IPS-18c (cell line): ENCODE results near the gene CARMIL1.

Experiments used
- H3K4me3 ChIP-seq: 2 replicates; pipeline ENCODE4 v1.7.0; 2013; ENCODE audit warnings: low read depth, mild to moderate bottlenecking, low read length, moderate library complexity; ENCODE audit not compliant: insufficient read depth
- H3K9me3 ChIP-seq: one replicate; pipeline ENCODE4 v1.6.1; 2013; ENCODE audit warnings: mild to moderate bottlenecking, low read length, moderate library complexity; ENCODE audit not compliant: control insufficient read depth, insufficient read depth

Gene CARMIL1

DNA sequence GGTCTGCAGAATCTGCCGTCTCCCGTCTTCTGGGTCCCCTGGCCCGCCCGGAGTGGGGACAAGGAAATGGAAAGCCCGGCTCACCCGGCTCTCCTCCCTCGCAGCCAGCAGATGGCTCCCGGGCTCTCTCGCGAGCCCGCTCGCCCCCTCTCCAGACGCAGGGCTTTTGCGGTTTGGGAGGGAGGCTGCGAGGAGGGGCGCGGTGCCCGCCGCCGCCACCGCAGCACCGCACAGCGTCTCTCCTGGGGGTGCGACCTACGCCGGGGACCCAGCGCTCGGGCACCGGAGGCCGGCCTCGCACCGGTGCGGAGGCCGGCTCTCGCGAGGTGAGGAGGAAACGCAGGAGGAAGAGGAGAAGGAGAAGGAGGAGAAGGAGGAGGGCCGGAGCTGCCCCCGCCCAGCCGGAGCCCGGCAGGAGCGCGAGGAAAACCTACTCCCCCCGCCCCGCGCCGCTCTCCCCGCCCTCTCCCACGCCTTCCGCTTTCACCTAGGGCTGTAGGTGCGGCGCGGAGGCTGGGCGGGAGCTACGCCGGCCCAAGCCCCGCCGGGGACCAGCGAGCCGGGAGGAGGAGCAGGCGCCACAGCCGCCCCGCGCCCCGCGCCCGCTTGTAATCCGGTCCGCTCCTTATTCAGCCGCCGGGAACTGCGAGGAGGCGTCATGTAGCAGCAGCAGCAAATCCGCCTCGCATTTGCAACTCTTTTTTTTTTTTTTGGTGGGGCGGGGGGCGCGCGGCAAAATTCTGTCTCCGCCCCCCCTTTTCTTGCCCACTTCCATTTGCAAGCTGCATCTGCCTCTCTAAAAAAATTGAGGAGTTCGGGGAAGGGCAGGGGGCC, at the start of gene CARMIL1:
TSS of gene CARMIL1 (plus strand) at position 461 of the 834 bp plus-strand sequence. CDS start 422 bp downstream, outside the sequence.
- H3K4me3 ChIP-seq: peak within 1 kb of the TSS; percentile 71
- no peaks in the 10 kb centered on the region for H3K9me3 ChIP-seq

DNA sequence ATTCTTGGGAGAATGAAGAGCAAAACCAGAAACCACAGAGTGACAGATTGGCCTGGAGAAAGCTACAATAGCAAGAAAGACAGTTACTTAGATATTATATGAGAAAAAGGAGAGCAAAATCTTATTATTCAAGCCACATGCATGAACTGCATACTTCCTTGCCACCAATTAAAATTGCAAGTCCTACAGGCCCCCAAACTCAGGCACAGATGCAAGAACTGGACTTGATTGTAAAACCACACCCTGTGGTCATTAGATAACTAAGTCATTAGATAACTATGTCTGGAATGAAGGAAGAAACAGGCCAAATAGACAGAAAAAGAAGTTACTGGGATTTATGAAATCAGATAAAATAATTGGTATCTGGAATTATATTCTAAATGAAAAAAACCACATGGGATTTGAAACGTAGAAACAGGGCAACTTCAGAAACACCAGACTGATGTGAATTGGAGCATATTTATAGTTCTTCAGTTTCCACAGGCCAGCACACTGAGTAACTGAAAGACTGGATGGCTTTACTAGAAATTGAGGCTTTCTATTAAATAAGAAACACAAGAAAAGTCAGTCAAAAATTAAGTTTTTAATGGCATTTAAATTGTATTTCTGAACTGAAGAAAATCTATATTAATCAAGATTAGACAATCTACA, 49.4 kb upstream of the CARMIL1 start:
- H3K9me3 ChIP-seq: no peaks in the 10 kb centered on the region
- H3K4me3 ChIP-seq: no peak overlapping the region

DNA sequence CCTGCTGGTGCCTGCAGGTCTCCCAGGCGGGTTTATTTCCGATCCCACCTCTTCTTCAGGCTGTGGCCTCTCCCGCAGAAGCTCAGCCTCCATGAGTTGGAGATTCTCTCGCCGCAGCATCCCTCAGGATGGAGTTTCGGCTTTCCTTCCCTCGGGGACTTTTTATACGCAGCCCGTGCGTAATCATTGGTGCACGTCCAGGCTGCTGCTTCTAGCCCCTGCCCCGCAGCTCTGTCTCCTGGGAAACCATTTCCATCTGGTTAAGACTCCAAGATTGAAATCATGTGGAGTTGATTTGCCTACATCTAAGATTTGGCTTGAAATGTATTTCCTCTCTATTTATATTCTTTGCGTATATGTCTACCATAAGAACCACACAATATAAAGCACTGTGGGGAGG, 46.7 kb upstream of the CARMIL1 start:
- H3K4me3 ChIP-seq: no peak overlapping the region
- no peaks in the 10 kb centered on the region for H3K9me3 ChIP-seq

DNA sequence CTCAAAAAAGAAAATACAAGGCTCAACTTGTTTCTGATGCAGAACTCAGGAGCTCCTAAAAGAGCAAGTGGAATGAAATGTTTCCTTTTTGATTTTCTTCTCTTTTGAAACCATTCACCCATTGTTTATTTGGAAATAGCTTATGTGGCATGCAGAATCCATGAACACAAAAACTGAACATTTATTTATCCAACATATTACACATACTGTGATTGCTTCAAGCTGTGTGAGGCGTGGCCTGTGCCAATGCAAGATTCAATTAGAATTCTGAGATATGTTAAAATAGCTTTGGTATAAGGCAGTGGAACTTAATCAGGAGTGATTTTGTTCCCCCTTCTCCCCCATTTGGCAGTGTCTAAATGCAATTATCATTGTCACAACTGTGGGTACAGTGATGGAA, 45.9 kb upstream of the CARMIL1 start:
- Histone ChIP-seq H3K4me3 (no peak overlapping the region), H3K9me3 (no peaks in the 10 kb centered on the region)

DNA sequence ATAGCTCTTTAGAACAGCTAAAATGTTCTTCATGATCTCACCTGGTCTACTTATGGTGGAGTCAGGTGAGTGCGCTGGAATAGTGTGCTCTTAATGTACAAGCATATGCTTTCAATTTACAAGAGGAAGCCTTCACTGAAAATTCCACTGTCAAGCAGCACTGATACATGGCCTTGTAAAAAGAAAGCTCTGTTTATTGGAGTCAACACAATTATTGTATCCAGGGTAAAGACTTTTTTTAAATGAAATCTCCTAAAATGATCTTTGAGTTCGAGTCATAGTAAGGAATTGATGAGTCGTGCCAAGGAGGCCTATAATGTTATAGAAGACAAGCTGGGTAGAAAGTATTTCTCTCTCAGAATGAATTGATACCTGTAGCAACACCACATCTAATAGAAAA, 41.6 kb upstream of the CARMIL1 start:
- Histone ChIP-seq H3K4me3 (no peak overlapping the region), H3K9me3 (no peaks in the 10 kb centered on the region)

DNA sequence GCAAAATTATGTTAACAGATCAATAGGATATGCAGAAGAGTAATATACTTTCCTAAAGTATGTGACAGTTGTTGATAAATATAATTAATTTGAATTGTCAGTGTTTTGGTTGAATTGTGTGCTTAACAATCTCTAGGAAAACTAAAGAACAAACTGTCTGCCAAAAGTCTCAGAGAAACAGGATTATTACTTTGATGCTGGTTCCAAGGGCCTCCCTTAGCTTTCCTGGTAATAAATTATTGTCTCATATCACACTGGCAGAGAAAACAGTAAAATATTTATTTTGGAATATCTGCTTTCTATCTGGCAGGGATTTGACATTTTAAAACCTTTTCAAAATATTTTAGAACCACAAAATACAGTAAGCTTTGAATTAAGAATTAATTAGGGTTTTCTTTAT, 40.1 kb upstream of the CARMIL1 start:
- Histone ChIP-seq H3K4me3 (no peak overlapping the region), H3K9me3 (no peaks in the 10 kb centered on the region)

DNA sequence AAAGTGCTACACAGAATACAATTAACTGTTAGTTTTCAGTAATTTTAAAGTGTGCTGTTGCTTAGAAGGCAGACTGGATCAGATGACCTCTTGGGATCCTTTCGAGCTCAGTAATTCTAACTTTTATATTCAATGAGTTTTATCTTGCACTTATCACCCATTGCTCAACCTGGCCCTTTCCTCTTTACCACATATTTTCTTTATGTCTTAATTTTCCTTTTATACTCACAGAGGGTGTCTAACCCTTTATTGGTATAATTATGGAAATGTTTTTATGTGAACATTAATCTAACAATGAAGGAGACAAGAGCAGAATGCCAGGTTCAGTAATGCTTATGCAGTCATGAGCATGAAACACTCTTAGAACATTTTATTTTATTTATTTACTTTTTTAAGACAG, 39.7 kb upstream of the CARMIL1 start:
- Histone ChIP-seq H3K9me3 (no peaks in the 10 kb centered on the region), H3K4me3 (no peak overlapping the region)

DNA sequence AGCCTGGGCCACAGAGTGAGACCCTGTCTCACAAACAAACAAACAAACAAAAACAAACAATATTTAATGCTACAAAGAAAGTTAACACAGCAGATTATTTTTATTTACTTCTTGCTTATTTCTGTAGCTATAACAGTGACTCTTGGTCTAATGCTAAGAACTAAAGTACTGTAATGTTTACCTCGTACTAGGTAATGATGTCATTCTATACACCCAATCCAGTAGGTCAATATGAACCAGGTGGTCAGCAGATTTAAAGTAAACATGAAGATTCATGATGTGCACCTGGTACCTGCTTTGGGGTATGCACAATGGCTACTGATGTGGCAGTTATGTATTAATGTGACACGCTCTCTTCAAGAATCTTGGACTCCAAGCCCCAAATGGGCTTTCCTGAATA, 36.6 kb upstream of the CARMIL1 start:
- no peaks in the 10 kb centered on the region for H3K9me3 ChIP-seq

DNA sequence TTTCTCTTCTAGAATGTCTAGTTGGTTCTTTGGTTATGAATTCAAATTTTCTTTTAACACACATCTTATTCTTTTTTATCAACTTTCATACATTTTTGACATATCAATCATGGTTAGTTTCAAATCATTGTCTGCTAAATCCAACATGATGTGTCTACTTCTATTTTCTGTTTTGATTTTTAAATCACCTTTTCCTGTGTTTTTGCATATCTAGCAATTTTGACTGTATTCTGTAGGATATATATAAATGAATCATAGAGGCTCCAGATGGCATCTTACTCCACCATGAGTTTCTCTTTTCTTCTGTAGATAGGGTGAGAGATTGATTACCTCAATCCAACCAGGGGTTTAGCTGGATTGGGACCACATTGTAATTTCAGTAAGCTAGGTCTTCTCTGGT, 34.3 kb upstream of the CARMIL1 start:
- Histone ChIP-seq H3K9me3 (no peaks in the 10 kb centered on the region), H3K4me3 (no peak overlapping the region)

More for the DNA sequence above, 36.6 kb upstream of the CARMIL1 start:
- H3K4me3 ChIP-seq: no peak overlapping the region

DNA sequence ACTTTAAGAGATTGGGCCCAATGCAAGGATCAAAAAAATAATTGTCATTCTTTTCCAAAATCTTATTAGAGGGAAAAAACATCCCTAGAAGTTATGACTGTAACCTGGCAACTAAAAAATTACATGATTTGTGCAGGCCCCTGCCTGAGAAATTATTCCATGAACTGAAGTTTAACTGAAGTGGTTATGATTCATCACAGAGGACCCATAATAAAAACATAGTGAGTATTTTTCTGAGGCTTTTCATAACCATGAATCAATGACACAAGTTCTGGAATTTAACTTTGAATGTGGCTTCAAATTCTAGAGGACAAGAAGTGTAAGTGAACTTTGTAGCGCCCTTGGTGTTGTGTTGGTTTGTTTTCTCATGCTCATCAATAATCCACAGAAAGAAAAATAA, 31.1 kb upstream of the CARMIL1 start:
- Histone ChIP-seq H3K4me3 (no peak overlapping the region), H3K9me3 (no peaks in the 10 kb centered on the region)

DNA sequence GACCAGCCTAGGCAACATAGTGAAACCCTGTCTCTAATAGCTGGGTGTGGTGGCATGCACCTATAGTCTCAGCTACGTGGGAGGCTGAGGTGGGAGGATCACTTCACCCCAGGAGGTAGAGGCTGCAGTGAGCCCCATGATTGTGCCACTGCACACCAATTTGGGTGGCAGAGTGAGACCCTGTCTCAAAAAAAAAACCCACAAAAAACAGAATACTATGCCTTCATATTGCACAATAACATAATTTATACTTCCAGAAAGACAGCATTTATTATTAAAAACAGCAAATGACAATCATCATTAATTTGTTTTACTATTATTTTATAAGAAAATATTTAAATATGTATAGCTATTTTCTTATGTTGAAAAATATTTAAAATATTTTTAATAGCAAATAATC, 30.0 kb upstream of the CARMIL1 start:
- no peak overlapping the region for H3K4me3 ChIP-seq
- no peaks in the 10 kb centered on the region for H3K9me3 ChIP-seq

DNA sequence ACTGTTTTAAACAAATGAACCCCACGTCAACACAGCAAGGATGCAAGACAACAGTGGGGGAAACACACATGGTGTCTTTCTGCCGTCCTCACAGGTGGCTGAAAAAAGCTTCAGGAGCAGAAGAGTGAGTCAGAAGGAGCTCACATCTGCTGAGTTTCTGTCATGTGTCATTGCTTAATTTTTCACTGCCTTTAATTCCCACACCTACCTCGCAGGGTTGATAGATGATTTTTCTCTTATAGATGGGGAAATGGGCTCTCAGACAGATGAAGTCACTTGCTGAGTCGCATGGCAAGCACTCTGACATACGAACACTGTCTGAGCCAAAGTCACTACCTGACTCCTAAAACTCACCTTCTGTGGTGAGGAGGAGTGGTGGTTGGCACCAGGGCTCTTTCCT, 28.3 kb upstream of the CARMIL1 start:
- Histone ChIP-seq H3K9me3 (peaks cover 2% of the 10 kb centered on the region), H3K4me3 (no peak overlapping the region)

DNA sequence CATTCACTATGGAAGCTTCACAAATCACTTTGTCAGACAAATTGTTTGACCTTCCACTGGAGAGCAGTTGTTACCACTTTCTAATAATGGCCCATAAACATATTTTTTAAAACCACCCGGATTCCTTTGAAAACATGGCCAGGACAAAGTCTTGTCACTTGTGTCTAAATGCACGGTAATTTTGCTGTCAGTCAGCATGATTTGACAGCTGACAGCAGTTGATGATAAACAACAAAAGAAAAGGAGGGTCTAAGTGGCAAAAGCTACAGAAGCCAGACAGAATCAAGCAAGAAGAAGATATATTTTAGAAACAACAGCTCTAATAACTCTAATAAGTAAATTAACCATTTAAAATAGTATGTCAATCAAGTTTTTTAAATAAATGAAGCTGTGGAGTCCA, 27.7 kb upstream of the CARMIL1 start:
- Histone ChIP-seq H3K4me3 (no peak overlapping the region), H3K9me3 (peaks cover 2% of the 10 kb centered on the region)

DNA sequence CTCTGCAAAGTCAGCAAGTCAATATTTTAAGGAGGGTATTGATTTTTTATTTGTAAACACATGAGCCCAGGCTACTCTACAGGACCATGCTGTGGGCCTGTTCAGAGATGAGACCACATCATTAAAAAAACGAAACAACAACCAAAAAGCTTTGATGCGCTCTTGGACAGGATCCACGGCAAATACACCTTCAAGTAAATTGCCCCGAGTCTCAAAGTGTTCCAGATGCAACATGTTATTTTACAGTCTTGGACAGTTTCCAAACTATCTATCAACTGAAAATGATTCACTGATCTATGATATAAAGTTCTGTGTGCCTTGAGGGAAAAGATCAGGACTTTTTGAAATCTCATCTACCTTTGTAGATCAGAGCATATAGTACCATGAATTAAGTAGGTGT, 25.8 kb upstream of the CARMIL1 start:
- peaks cover 2% of the 10 kb centered on the region for H3K9me3 ChIP-seq
- no peak overlapping the region for H3K4me3 ChIP-seq

DNA sequence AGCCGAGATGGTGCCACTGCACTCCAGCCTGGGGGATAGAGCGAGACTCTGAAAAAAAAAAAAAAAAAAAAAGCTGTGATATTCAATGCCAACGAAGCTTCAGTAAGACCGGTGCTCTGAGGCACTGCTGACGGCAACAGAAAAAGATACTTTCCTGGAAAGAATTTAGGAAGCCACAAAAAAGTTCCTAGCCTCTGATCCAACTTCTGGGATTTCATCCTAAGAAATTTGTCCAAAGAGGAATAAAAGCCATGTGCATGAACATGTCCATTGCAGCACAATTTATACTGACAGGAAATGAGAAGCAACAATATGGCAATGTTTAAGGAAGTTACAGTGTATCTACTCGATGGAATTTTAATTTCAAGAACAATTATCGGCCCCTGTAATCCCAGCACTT, 24.5 kb upstream of the CARMIL1 start:
- H3K9me3 ChIP-seq: peaks cover 2% of the 10 kb centered on the region
- no peak overlapping the region for H3K4me3 ChIP-seq

DNA sequence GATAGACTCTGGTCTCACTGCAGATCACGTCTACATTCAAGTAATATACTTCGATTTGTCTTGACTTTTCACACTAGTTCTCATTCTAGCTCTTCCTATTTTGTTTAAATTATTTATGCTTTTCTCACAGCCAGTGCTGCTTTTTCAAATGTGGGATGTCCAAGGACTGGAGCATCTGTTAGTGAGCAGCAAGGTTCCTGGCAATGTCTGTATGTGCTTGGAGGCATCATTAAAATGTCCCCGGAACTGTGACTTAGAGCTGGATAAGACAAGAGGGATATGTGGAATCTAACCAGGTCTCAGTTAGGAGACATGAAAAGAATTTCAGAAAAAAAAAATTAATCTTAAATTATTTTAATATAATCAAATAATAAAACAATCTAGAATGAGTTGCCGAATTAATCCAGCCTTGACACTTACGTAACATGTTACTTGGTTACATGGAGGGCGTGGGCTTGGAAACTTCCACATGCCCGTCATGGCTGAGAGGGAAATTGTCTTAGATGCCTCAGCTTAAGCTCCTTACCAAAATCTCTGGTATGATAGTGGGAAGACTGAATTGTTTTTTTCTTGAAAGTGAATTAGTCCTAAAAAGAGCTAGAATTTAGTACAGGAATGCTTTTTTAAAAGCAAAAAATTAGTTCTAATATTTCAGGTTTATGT, 21.4 kb upstream of the CARMIL1 start:
- Histone ChIP-seq H3K4me3 (no peak overlapping the region), H3K9me3 (peaks cover 2% of the 10 kb centered on the region)

DNA sequence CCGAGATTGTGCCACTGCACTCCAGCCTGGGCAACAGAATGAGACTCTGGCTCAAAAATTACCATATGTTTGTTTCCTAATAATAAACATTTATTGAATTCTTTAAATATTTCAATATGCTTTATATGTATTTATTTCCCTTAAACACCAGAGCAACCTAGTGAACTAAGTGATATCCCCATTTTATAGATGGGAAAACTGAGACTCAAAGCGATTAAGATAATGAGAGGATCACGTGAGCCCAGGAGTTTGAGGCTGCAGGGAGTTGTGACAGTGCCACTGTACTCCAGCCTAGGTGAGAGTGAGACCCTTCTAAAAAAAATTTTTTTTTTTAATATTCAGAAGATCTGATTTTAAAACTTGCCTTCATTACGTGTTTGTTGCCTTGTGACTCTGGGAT, 19.4 kb upstream of the CARMIL1 start:
- H3K4me3 ChIP-seq: no peak overlapping the region
- no peaks in the 10 kb centered on the region for H3K9me3 ChIP-seq

DNA sequence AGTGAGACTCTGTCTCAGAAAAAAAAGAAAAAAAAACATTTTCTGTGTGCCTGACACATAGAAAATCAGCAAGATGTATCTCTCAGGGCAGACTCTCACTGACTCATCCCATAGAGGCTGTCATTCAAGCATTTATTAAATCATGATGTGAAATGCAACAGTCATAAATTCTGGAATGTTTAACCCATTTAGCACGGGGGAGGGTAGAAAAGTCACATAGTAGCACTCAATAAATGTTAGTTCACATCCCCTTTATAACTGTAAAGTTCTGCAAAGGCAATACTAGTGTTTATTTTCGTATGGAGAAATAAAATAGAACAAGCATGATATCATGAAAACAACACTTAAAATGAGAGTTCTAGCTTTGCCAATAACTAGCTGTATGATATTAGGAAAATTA, 15.5 kb upstream of the CARMIL1 start:
- H3K9me3 ChIP-seq: no peaks in the 10 kb centered on the region
- no peak overlapping the region for H3K4me3 ChIP-seq
